ENCODE measurements around the gene CEACAM16.

CEACAM16 gene

DNA sequence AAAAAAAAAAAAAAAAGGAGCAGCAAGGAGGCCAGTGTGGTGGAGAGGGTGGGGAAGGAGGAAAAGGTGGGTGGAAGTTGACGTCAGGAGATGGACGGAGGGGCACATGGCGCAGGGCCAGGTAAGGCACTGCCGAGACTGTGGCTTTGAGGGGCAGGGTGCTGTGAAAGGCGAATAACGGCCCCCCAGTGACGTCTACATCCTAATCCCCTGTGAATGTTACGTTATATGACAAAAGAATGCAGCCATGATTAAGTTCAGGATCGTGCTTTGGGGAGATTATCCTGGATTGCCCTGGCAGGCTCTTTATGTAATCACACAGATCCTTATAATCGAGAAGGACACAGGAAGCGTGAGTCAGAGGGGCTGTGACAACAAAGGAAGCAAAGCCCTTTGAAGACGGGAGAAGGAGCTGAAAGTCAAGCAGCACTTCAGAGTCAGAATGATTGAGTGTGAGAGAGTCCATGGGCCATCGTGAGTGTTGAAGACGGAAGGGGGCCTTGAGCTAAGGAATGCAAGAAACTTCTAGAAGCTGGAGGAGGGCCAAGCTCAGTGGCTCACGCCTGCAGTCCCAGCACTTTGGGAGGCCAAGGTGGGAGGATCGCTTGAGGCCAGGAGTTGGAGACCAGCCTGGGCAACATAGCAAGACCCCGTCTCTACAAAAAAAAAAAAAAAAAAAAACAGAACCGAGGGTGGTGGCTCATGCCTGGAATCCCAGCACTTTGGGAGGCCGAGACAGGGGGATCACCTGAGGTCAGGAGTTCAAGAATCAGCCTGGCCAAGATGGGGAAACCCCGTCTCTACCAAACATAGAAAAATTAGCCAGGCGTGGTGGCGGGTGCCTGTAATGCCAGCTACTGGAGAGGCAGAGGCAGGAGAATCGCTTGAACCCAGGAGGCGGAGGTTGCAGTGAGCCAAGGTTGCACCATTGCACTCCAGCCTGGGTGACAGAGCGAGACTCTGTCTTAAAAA, 13.8 kb upstream of the CEACAM16 start:
- no peak for DNase-seq (ENCODE audit: low spot score)
- TF ChIP-seq, protein P1, sequence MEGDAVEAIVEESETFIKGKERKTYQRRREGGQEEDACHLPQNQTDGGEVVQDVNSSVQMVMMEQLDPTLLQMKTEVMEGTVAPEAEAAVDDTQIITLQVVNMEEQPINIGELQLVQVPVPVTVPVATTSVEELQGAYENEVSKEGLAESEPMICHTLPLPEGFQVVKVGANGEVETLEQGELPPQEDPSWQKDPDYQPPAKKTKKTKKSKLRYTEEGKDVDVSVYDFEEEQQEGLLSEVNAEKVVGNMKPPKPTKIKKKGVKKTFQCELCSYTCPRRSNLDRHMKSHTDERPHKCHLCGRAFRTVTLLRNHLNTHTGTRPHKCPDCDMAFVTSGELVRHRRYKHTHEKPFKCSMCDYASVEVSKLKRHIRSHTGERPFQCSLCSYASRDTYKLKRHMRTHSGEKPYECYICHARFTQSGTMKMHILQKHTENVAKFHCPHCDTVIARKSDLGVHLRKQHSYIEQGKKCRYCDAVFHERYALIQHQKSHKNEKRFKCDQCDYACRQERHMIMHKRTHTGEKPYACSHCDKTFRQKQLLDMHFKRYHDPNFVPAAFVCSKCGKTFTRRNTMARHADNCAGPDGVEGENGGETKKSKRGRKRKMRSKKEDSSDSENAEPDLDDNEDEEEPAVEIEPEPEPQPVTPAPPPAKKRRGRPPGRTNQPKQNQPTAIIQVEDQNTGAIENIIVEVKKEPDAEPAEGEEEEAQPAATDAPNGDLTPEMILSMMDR (IDR thresholded peaks at IDR 0.05; ENCODE audit: extremely low read depth, insufficient read depth, missing control alignments): no peak
- in situ Hi-C loops (cut with MboI; ENCODE audit: low pct_unique_long_range_greater_than_20kb, low sequenced_read_pairs, unreplicated experiment): no loop called here

DNA sequence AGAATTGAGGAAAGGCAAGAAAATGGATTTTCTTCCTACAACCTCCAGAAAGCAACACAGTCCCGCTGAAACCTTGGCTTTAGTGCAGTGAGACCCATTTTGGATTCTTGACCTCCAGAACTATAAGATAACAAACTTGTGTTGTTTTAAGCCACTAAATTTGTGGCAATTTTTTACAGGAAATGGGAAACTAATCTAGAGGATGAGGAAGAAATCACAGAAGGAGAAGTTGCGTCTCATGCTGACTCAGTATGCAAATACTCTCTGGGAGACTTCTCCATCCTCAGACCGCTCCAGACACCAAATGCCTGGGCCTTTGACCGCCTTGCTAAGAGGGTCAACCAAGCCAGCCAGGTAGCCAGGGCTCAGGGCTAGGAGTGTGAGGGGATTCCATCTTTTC, 13.1 kb upstream of the CEACAM16 start:
- TF ChIP-seq, protein P1 (IDR thresholded peaks at IDR 0.05; ENCODE audit: extremely low read depth, insufficient read depth, missing control alignments): no peak
- in situ Hi-C loops (cut with MboI; ENCODE audit: low pct_unique_long_range_greater_than_20kb, low sequenced_read_pairs, unreplicated experiment): no loop called here
- DNase-seq (ENCODE audit: low spot score): no peak

DNA sequence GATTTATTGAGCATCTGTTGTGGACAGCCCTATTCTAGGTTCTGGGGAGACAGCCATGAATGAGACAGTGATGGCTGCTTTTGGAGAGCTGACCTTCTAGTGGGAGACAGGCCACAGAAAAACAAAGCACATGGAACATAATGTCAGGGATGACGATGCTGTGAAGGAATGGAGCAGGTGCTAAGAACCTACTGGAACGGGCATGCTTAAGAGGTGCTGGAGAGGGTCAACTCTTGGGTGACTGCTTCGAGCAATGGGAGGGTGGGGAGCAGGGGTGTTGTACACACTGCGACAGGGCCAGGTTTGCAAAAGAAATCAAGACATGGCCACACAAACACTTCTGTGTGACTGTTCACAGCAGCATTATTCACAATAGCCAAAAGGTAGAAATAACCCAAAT, 12.1 kb upstream of the CEACAM16 start:
- in situ Hi-C loops (cut with MboI; ENCODE audit: low pct_unique_long_range_greater_than_20kb, low sequenced_read_pairs, unreplicated experiment): no loop called here
- no peak for DNase-seq (ENCODE audit: low spot score)
- TF ChIP-seq, protein P1 (IDR thresholded peaks at IDR 0.05; ENCODE audit: extremely low read depth, insufficient read depth, missing control alignments): no peak

DNA sequence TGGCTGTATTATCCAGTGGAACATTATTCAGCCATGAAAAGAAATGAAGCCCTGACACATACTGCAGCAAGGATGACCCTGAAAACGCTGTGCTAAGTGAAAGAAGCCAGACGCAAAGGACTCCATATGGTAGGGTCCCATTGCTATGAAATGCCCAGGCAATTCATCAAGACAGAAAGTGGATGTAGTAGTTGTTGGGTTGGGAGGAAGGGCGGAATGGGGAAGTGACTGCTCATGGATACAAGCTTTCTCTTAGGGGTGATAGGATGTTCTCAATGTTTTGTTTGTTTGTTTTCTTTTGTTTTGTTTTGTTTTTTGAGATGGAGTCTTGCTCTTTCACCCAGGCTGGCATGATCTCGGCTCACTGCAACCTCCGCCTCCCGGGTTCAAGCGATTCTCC, 11.1 kb upstream of the CEACAM16 start:
- DNase-seq (ENCODE audit: low spot score): no peak
- in situ Hi-C loops (cut with MboI; ENCODE audit: low pct_unique_long_range_greater_than_20kb, low sequenced_read_pairs, unreplicated experiment): no loop called here
- TF ChIP-seq, protein P1 (IDR thresholded peaks at IDR 0.05; ENCODE audit: extremely low read depth, insufficient read depth, missing control alignments): no peak

DNA sequence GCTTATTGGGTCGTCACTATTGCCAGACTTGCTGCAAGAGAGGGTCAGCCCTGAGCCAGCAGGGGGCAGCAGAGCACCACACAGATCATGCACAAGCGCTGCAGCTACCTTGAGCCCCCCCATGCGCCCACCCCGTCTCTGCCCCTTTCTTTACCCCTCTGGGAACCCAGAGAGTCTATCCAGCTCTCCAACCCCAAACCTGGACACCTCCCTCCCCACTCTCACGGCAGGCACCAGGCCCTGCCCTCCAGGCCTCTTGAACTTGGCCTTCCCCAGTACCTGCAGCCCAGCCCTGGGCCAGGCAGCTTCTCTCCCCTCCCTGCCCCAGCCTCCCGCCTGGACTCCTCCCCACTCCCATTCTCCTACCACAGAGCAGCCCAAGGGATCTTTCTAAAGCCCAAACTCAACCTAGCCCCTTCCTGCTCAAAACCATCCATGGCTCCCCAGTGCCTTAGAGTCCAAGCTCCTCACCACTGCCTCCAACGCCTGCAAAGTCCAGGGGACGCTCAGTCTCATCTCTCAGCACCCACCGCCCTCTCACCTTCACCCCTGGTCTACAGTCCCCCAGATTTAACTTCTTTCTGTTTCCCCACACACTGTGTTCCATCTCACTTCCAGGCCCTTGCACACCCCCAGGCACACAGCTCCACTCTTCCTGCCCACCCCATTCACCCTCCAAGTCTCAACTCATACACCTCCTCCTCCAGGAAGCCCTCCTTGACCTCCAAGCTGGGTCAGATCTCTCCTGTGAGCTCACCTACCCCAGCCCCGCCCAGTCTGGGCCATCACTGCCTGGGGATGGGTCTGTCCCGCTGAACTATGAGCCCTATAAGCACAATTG, 9.4 kb upstream of the CEACAM16 start:
- peak; percentile 72 for DNase-seq (ENCODE audit: low spot score)
- in situ Hi-C loops (cut with MboI; ENCODE audit: low pct_unique_long_range_greater_than_20kb, low sequenced_read_pairs, unreplicated experiment): no loop called here
- TF ChIP-seq, protein P1 (IDR thresholded peaks at IDR 0.05; ENCODE audit: extremely low read depth, insufficient read depth, missing control alignments): peak; percentile 93

DNA sequence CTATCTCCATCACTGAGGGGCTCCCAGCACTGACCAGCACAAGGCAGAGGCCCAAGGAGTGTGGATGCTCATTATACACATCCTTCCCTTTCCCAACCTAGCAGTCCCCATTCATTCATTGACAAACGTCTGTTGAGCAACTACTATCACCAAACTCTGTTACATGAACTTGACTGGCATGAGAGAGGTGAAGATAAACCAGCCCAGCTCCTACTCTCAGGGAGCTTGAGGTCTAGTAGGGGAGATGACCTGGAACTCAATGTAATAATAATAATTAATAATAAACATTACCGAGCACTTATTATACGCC, 8.9 kb upstream of the CEACAM16 start:
- in situ Hi-C loops (cut with MboI; ENCODE audit: low pct_unique_long_range_greater_than_20kb, low sequenced_read_pairs, unreplicated experiment): no loop called here
- no peak for DNase-seq (ENCODE audit: low spot score)
- TF ChIP-seq, protein P1 (IDR thresholded peaks at IDR 0.05; ENCODE audit: extremely low read depth, insufficient read depth, missing control alignments): no peak
